ENCODE results near the gene RBM17.

- TF ChIP-seq CTCF (IDR thresholded peaks at IDR 0.05; ENCODE audit: borderline replicate concordance, extremely low read depth, low read length, poor library complexity, severe bottlenecking) (no peak), EZH2 (IDR thresholded peaks at IDR 0.05; ENCODE audit: borderline replicate concordance, low read depth, low read length, severe bottlenecking) (no peak)
Measured at GRCh38 chr10:6061056-6061455, 27.8 kb upstream of the RBM17 start.

Measured in DND-41 (cell line).